NCI-H1930 (cell line): ENCODE data around the gene LRMDA.

ENCODE experiments used
- DNase-seq, 2 experiments: peaks; one replicate each; lab custom pipeline; 2025; lab: John Stamatoyannopoulos, UW

Gene LRMDA

DNA sequence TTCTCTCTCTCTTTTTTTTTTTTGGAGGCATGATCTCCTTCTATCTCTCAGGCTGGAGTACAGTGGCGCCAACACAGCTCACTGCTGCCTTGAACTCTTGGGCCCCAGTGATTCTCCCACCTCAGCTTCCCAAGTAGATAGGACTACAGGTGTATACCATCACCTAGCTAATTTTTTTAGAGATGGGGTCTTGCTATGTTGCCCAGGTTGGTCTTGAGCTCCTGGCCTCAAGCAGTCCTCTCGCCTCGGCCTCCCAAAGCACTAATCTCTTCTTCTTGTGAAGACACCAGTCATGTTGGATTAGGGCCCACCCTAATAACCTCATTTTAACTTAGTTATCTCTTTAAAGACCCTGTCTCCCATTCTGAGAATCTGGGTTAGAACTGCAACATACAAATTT lies 45.6 kb downstream of the LRMDA start:
- DNase-seq = no peak

DNA sequence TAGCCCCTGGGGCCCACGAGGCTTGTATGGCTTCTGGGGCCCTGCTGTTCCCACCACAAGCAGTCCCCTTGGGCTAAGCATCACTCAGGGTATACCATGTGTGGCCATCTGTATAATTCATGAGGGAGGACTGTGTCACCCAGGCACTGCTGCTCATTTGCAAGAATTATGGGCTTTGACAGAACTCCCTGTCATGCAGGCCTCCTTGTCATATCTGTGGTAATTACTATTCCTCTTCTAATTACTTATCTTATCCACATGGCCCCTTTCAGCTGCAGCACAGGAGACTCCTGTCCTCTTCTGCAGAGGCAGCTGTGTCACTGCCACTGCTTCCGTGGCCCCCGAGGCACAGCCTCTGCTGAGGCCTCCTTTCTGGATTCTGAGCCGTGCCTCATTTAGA lies 46.3 kb downstream of the LRMDA start:
- DNase-seq = no peak

DNA sequence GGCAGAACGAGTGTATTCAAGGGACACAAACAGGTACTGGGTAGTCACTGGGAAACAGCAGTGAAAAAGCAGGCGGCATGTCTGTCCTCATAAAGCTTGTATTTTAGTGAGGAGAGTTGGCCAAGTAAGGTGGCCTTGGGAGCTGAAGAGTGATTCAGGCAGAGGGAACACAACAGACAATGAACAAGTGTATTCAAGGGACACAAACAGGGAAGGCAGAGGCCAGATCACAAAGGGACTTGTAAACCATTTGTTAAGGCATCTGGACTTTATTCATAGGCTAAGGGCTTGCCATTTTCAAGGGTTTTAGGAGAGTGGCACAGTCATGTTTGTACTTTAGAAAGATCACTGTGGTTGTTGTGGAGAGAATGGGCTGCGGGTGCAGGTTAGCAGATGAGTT lies 49.0 kb downstream of the LRMDA start:
- no peak for DNase-seq

DNA sequence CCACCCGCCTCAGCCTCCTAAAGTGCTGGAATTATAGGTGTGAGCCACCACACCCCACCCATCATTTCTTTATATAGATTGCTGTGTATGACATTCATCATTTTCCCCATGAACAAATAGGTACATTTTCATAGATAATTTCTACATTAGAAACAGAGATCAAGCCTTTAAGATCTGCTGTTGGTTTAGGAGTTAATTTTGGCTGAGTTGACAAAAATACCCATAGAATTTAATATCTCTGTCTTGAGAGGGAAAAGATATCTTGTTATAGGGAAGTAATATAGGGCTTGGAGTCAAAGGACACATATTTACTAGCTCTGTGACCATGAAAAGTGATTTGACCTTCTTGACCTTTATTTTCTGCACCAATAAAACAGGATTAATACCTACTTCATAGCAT lies 51.8 kb downstream of the LRMDA start:
- DNase-seq = no peak

DNA sequence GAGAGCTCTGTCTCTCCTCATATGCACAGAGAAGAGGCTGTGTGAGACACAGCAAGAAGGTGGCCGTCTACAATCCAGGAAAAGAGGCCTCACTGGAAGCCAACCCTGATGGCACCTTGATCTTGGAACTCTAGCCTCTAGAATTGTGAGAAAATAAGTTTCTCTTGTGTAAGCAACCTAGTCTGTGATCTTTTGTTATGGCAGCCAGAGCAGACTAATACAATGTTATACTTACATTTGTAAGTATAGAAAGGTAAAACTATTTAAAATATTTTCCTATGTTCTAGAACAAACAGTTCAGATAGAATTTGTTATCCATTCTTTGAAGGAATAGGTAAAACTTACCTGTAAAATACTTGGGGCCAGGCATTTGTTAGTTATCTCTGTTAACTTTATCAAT lies 53.3 kb downstream of the LRMDA start:
- DNase-seq = no peak

DNA sequence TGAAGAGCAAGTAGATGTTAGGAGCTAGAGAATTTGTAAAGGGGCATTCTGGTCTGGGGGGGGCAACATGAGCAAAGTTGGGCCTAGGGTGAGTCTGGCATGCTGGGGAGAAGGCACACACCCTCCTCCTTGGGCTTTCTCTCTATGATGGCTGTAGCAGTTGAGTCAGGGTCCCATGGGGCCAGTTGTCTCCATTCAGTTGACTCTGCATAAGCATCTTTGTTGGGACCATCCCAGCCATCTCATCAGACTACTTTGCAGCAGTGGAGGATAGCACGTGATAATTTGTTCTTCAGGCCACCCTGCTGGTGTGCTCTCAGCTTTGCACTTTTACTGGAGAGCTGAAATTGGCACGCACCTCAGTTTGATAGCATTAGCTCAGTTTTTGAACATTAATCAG lies 55.2 kb downstream of the LRMDA start:
- no peak for DNase-seq

DNA sequence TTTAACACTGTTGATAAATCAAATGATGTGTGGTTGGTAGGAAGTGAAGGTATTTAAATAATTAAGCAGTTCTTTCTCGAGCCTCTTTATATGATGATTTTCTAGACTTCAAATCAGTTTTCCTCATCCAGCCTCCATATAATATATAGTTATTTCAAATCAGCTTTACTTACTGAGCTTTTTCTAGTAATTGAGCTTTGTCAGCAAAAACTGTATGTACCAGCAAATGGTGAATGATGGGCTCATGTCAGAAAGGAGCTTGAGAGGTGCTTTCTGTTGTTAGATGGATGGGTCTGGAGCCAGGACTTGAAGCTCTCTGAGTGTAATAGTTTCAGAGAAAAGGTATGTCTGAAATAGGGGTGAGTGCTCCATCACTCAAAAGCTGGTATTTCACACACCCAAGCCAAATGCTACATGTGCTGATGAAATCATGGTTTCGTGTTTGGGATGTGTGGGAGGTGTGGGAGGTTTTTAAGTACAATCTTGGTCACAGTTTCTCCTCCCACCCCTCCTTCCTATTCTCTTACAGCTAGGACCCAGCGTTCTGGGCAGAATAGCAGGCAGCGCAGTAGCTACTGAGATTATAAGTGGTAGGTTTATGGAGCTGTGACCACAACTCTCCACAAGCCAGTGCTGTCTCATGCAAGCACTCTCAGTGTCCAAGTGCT lies 55.8 kb downstream of the LRMDA start:
- DNase-seq = no peak

DNA sequence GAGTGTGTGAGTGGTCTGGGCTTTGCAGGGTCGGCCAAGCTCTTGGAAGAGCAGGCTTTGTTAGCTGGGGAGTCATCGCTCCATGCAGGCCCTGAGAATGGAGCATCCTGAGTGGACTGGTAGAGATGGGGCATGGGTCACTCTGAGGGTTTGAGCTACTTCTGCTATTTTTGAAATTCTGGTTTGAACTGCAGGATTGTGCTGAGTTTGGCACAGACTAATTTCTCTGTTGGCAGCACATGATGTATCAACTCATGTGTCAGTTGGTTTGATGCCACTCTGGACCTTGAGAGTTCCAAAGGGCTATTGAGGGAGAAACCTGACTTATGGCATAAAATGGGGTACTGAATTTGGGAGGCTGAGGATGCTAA lies 56.3 kb downstream of the LRMDA start:
- DNase-seq = no peak

DNA sequence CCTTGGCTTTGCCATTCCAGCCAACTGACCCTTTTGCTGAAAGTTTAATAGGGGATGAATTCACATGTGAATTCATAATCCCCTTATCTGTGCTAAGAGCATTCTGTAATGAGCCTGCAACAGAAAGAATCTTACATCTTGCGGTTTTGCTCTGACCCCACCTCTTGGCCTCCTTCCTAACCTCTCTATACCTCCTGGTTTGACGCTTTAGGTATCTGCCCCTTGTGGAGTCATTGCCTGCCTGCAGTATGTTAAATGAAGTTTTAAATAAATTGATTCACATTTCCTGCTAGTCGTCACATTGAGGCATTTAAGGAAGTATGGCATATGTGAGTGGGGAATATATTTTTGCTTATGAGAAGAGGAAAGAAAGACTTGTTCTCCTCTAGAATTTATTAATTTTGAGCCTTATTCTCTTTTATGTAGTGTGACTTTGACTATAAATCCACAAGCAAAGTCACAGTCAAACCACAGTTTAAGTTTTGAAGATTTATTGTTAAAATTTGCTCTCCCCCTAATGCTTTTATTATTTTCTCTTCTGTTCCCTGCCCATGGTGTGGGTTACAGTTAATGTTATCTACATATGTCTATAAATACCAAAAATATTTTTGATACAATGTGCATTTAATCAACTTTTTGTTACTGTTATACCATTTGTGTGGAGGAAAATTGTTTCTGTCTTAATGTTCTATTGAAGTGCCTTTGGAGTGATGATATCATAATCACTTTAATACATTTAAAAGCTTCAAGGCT lies 60.9 kb downstream of the LRMDA start:
- no peak for DNase-seq

DNA sequence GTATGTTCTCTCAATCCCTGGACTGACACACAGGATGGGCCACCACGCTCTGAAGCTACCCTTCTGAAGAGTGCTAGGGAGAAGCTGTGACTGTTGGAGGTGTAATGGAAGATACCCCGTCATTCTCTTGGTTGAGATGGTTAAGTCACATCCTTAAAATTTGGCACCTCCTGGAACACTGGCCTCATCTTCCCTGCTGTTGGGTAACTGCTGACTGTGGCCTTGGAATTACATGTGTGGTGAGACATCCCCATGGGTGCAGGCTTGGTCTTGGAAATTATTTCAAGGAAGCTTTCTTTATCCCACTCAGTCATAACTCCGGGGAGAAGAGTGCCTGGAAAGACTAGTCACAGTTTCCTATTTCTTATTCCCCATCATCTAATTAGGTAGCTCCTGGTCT lies 62.0 kb downstream of the LRMDA start:
- DNase-seq = no peak

DNA sequence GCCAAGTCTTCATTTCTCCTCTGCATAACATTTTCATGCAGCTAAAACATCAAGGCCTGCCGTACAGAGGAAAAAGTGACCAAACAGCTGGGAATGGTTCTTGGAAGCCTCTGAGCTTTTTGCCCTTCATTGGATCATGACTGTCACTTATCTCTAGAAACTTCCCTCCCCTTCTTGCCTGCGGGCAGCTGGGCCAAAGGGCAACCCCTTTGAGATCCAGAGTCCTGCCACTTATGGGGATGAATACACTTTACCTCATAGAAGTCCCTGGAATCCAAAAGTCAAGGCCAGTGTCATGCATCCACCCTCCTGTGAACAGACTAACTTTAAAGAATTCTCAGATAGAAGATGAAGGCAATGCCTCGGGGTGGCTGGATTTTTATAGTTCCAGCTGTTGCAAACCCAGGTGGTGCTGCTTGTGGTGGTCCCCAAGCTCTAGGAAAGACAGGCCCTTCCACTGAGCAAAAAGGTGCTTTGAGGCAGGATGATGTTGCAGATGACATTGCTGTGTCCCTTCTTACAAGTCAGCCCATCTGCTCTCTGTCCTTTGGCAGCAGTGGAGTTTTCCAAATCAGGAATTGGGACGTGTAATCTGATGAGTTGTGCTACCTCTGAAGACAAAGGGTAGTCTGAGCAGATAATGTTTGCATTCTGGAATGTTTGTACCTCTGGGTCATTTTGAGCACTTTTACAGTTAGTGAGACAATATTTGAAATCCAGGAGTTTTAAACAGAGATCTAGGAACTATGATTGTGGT lies 64.2 kb downstream of the LRMDA start:
- DNase-seq = no peak

DNA sequence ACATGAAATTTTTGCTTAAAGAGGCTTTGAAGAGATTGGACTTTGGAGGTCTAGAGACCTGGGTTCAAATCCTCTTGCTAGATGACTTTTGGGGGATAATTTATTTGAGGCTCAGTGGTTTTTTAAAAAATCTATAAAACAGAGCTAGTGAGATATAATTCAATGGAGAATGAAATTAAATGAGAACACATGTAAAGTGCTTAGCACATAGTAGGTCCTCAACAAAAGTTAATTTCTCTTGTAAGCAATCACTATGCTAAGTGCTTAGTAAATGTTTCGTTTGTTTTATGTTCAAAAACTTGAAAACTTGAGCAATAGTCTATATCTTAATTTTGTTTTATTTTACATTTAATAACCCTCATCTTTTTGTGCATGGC lies 64.8 kb downstream of the LRMDA start:
- DNase-seq = no peak

DNA sequence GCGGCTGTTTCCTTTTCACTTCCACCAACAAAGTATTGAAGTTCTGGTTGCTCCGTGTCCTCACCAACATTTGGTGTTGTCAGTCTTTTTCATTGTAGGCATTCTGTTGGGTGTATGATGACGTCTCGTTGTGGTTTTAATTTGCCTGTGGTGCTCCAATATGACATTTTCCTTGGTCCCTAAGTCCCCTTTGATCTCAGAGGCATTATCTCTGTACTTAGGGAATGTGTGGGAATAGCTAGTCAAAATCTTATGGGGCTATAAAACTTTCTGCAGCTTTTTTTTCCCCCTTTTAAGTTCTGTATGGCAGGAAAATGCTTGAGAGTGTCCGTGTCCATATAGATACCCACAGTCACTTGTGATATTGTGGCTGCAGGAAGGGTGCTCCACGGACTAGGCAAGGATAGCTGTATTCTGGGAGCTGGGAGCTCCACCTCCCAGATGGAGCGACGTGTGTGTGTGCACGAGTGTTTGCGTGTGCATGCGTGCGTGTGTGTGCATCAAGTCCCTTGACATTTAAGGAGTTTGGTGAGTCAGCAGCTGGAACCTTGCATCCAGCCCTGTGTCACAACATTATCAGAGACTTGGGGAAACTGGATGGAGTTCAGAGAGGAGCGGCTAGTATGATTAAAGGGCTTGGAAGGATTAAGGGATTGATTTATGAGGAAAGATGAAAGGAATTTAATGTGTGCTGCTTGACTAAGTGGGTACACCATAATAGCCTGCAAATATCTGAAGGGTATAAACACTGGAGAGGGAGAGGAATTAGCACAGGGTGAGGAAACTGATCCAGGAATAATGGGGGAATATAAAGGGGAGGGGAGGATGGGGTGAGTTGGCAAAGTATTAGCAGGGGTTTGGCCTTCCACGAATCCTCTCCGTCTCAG lies 66.8 kb downstream of the LRMDA start:
- no peak for DNase-seq

DNA sequence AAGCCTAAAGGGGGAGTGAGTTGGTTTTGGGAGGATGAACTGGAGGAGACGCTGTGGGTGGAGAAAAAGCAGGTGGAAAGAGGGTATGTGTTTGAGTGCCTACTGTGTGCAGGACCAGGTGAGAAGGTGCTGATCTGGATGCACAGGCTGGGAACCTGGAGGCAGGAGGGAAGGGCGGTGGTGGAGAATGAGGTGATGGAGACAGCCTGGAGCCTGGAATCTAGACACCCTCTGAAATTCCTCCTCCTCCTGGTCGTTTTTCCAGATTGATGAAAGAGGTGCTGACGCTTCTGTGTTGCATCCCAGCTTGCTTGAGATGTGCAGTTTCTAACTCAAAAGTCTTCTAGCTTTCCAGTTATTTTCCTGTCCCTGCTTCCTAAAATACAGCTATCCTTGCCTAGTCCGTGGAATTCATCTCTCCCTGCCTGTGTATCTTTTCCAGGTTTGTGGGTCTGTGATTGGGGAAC lies 67.5 kb downstream of the LRMDA start:
- DNase-seq = no peak

DNA sequence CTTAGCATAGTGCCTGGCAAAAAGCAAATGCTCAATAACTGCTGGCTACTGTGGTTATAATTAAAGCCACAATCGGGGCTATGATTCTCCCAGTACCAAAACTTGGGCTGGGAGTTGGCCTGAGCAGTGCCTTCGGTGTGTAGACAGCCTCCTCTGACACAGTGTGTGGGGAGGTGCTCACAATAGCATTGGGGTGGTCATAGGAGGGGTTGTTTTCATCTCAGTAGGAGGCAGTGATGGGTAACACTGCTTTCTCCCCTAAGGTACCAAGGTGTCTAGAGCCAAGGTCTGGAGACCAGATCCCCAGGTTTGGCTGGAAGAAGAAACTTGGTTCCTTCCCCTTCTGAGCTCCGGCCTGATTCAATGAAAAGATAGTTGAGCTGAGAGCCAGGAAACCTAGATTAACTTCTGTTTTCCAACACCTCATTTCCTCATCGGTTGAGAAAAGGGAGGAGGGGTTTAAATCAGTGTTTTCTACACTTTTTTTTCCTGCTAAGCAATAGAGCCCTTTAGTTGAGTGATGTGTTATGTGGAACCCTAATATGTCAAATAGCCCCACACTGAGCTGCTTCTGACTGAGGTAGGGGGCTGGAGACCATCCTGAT lies 68.2 kb downstream of the LRMDA start:
- DNase-seq = no peak

DNA sequence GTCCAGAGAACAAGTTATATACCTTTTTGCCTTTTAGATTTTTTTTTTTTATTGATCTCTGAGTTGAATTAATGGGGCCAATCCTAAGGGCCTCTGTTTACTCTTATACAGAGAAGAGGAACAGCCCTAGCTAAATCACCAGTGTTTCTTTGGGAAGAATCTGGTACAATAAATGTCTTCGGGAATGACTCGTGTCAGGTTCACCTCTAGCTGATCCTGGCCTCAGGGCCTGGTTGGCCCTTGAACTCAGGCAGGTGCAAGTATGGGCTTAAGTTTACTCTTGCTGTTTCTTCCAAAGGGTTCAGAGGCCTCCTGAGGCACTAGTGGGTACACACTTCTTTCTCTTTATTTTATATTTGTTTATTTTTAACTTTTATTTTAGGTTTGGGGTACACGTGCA lies 71.0 kb downstream of the LRMDA start:
- DNase-seq = no peak

DNA sequence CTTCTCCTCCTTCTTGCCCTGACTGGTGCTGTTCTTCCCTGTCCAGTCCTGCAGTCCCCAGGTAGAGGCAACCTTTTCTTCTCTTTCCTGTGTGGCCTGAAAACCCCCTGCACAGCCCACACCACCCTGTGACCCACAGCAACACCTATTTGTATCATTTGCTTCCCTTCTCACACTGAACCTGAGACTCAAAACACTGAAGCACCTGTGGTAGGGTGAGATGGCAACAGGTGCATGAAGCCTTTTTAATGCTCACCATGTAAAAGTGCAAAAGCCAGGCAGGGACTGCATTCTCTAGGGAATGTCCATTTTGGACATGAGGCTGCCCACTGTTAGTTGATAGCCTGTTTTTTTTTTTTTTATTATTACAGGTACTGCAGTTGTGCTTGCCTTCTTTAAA lies 71.4 kb downstream of the LRMDA start:
- DNase-seq = no peak

DNA sequence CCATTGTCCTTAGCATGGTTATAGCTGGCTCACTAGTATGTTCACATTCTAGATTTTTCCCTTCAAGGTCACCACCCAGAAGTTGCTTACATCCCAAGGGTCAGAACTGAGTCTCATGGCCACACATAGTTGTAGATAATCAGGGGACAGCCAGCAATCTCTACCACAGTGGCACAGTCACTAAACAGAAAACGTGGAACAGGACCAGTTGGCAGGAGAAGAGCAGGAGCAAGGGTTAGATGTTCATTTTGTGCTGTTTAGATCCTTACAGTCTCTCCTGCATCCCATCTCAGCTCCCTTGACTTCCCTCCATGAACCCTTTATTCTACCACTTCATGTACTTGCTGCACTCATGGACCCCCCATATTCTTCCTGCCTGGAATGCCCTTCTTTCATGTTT lies 73.9 kb downstream of the LRMDA start:
- no peak for DNase-seq

DNA sequence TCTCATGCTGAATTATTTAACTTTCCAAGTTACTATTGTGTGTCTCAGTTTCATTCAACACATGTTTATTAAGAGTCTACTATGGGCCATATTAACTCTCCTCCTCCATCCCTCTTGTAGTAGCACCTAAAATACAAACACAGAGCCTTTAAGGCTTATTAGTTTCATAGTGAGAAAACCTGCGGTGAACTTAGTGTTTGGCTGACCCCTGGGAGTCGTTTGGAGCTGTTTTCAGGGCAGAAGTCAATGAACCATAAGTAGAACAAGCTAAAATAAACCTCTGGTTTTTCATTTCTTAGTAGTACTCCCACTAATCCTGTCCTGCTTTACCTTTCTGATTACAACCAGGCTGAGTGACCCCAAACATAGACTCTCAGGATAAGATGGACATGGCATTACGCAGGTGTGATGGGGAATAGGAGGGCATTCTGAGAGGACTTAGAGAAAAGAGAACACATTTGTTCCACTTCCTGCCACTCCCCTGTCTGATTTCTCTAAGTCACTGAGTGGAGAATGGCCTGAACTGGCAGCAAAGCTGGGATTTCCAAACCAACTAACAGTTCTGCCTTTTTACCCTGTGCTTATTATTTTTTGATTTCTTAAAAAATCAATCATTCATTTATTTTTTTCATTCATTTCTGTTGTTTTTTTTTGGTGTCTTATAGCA lies 74.5 kb downstream of the LRMDA start:
- DNase-seq = no peak

DNA sequence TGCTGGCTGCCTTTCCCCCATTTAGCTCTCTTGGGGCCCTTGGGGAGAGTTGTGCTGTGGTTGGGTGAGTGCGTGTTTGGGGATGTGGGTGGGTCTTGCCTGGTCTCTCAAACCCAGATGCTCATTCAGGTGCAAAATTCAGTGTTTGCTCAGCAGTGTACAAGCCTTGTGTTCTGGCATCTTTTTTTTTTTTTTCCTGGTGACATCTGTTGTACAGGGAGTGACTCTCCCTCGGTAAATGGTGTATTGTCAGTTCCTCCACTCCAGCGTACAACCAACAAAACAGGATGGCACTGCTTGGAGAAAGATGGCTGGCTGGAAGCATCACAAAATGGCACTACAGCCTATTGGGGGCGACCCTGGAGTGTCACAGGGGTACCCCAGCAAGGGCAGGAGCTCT lies 75.5 kb downstream of the LRMDA start:
- no peak for DNase-seq

DNA sequence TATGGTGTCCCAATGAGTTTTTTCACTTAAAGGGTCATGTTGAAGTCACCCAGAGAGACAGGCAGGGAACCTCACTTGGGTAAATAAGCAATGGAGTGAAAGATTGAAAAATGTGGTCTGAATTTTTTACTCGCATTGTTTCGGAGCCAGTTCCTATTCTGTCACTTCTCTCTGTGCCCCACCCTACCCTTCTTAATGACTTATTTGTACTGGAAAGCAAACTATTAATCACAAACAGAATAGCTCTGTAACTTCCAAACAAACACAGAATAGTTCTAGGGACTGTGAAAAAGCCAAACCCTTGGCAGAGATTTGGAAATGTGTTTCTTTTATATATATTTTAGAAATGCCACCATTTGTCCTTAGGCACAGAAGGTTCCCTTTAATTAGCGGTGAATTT lies 76.0 kb downstream of the LRMDA start:
- no peak for DNase-seq
